Measurements from ENCODE around the gene ACP7.

DNA sequence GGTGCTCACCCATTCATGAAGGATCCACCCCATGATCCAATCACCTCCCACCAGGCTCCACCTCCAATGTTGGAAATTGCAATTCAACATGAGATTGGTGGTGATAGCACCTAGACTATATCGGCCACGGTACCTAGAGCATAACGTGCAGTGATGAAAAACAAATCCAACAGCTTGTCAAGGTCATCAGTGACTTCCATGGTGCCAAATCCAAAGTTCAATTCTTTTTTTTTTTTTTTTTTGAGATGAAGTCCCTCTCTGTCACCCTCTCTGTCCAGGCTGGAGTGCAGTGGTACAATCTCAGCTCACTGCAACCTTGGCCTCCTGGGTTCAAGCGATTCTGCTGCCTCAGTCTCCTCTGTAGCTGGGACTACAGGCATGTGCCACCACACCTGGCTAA is 17.1 kb upstream of the ACP7 start:
- TF ChIP-seq, protein P1, sequence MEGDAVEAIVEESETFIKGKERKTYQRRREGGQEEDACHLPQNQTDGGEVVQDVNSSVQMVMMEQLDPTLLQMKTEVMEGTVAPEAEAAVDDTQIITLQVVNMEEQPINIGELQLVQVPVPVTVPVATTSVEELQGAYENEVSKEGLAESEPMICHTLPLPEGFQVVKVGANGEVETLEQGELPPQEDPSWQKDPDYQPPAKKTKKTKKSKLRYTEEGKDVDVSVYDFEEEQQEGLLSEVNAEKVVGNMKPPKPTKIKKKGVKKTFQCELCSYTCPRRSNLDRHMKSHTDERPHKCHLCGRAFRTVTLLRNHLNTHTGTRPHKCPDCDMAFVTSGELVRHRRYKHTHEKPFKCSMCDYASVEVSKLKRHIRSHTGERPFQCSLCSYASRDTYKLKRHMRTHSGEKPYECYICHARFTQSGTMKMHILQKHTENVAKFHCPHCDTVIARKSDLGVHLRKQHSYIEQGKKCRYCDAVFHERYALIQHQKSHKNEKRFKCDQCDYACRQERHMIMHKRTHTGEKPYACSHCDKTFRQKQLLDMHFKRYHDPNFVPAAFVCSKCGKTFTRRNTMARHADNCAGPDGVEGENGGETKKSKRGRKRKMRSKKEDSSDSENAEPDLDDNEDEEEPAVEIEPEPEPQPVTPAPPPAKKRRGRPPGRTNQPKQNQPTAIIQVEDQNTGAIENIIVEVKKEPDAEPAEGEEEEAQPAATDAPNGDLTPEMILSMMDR (IDR thresholded peaks at IDR 0.05): no peak
- TF ChIP-seq POLR2A (IDR thresholded peaks at IDR 0.05): no peak
